Mammary epithelial cell (primary cell): Measurements from ENCODE around the gene FRRS1L.

Source experiments
- EZH2 ChIP-seq: IDR thresholded peaks from 2 replicates; pipeline ENCODE4 v1.6.1; 2012; ENCODE audit warnings: low read length, inconsistent platforms, borderline replicate concordance
- TF ChIP-seq, protein P1 (sequence below), 2 donors: IDR thresholded peaks in 1 of 2; conservative IDR thresholded peaks in 1 of 2; 2 replicates each; pipeline ENCODE4 v1.5.1; 2011 to 2012; ENCODE audit warnings: inconsistent platforms in 2 of 2, low read length in 2 of 2, mild to moderate bottlenecking in 2 of 2, control low read depth in 1 of 2, low read depth in 1 of 2; ENCODE audit not compliant: insufficient read depth in 1 of 2; ENCODE audit errors: extremely low read depth in 1 of 2

DNA sequence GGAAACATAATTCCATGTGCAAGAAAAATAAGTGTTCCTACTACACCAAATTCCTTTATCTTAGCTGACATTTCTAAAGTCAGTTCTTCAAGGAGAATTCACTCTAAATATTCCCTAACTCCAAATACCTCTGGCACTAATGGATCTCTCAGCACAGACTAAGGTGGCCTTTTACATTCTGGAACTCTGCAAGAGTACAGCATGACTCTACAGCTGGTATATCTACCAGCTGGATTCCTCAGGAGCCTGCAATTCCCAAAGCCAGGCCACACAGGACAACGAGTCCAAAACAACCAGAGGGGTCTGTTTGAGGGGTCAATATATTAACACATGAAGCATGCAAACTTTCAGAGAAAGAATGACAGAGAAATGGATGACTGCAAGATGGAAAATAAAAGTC is 74.5 kb downstream of the FRRS1L start:
- TF ChIP-seq, protein P1, sequence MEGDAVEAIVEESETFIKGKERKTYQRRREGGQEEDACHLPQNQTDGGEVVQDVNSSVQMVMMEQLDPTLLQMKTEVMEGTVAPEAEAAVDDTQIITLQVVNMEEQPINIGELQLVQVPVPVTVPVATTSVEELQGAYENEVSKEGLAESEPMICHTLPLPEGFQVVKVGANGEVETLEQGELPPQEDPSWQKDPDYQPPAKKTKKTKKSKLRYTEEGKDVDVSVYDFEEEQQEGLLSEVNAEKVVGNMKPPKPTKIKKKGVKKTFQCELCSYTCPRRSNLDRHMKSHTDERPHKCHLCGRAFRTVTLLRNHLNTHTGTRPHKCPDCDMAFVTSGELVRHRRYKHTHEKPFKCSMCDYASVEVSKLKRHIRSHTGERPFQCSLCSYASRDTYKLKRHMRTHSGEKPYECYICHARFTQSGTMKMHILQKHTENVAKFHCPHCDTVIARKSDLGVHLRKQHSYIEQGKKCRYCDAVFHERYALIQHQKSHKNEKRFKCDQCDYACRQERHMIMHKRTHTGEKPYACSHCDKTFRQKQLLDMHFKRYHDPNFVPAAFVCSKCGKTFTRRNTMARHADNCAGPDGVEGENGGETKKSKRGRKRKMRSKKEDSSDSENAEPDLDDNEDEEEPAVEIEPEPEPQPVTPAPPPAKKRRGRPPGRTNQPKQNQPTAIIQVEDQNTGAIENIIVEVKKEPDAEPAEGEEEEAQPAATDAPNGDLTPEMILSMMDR (conservative IDR thresholded peaks at IDR 0.05 in 1 of 2, IDR thresholded peaks at IDR 0.05 in 1 of 2; ENCODE audit: extremely low read depth in 1 of 2, insufficient read depth in 1 of 2, low read depth in 1 of 2, low read length in 2 of 2): no peak
- no peak for TF ChIP-seq EZH2
